ENCODE data around the gene SPOUT1.
"Not testable (repeated sequence)": the region's sequence is repeated elsewhere in the genome, so short reads cannot be mapped to it uniquely, and the experiment has no call there.

Gene SPOUT1, protein sequence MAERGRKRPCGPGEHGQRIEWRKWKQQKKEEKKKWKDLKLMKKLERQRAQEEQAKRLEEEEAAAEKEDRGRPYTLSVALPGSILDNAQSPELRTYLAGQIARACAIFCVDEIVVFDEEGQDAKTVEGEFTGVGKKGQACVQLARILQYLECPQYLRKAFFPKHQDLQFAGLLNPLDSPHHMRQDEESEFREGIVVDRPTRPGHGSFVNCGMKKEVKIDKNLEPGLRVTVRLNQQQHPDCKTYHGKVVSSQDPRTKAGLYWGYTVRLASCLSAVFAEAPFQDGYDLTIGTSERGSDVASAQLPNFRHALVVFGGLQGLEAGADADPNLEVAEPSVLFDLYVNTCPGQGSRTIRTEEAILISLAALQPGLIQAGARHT

GRCh38 chr9:128829477-128830251, at the start of gene SPOUT1:
TSS of gene SPOUT1 (minus strand) at chr9:128829794. CDS start at chr9:128829780, 14 bp downstream.
- DNase-seq (ENCODE audit: low read depth in 2 of 2), result peak; percentile 88 to 93

DNA sequence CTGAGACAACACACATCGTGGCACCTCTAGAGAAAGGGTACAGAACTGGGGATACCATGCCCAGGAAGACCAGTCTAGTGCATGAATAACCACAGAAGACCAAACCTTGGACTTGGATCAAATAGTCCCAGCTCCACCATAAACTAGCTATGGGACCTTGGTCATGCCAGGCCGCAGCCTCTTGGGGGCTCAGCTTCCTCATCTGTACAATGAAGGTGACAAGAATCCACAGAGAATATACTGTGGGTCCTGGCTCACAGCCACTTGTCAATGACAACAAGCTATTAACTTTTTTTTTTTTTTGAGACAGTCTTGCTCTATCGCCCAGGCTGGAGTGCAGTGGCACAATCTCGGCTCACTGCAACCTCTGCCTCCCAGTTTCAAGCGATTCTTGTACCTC, 48.3 kb upstream of the SPOUT1 start:
- DNase-seq (ENCODE audit: low read depth in 2 of 2), result no peak

DNA sequence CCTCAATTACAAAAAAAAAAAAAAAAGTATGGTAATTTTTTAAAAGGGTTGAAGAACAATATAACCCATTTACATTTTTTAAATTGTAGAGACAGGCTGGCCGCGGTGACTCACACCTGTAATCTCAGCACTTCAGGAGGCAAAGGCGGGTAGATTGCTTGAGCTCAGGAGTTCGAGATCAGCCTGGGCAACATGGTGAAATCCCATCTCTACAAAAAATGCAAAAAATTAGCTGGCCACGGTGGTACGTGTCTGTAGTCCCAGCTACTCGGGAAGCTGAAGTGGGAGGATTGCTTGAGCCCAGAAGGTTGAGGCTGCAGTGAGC, 41.3 kb upstream of the SPOUT1 start:
- DNase-seq (ENCODE audit: low read depth in 2 of 2), result not testable (repeated sequence)

DNA sequence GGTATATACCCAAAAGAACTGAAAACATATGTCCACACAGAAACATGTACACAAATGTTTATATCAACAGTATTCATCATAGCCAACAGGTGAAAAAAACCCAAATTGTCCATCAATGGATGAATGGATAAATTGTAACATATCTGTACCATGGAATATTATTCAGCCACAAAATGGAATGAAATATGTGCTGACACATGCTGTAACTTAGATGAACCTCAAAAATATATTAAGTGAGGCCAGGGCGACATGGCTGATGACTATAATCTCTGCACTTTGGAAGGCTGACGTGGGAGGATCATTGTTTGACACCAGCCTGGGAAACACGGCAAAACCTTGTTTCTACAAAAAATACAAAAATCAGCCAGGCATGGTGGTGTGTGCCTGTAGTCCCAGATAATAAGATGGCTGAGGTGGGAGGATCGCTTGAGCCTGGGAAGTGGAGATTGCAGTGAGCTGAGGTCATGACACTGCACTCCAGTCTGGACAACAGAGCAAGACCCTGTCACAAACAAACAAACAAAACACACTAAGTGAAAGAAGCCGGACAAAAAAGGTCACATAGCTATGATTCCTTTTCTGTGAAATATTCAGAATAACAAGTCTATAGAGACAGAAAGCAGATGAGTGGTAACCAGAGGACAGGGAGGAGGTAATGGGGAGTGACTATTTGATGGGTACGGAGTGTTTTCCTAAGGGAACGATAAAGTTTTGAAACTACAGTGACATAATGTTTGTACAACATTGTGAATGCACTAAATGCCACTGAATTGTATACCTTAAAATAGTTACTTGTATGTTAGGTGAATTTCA, 40.7 kb upstream of the SPOUT1 start:
- DNase-seq (ENCODE audit: low read depth in 2 of 2), result no peak

GRCh38 chr9:128863647-128864046, 34.1 kb upstream of the SPOUT1 start:
- peak; percentile 68 to 79 for DNase-seq (ENCODE audit: low read depth in 2 of 2)

GRCh38 chr9:128862401-128862851, 32.8 kb upstream of the SPOUT1 start:
- DNase-seq (ENCODE audit: low read depth in 2 of 2), result no peak

GRCh38 chr9:128861501-128861900, 31.9 kb upstream of the SPOUT1 start:
- no peak for DNase-seq (ENCODE audit: low read depth in 2 of 2)

- no peak for DNase-seq (ENCODE audit: low read depth in 2 of 2)
Observed at GRCh38 chr9:128860937-128861336, 31.3 kb upstream of the SPOUT1 start.

DNA sequence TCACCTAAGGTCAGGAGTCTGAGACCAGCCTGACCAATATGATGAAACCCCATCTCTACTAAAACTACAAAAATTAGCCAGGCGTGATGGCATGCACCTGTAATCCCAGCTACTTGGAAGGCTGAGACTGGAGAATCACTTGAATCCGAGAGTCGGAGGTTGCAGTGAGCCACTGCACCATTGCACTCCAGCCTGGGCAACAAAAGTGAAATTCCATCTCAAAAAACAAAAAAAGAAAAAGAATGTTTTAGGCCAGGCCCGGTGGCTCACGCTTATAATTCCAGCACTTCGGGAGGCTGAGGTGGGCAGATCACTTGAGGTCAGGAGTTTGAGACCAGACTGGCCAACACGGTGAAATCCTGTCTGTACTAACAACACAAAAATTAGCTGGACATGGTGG, 28.9 kb upstream of the SPOUT1 start:
- not testable (repeated sequence) for DNase-seq (ENCODE audit: low read depth in 2 of 2)

DNA sequence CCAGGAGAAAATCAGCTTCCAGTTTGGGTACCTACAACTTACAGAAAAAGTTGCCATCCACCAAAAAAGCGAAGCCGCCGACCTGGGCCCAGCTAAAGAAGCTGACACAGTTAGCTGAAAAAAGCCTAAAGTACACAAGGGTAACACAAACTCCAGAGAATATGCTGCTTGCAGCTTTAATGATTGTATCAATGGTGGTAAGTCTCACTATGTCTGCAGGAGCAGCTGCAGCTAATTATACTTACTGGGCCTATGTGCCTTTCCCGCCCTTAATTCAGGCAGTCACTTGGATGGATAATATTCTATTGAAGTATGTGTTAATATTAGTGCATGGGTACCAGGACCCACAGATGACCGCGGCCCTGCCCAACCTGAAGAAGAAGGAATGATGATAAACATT, 24.9 kb upstream of the SPOUT1 start:
- not testable (repeated sequence) for DNase-seq (ENCODE audit: low read depth in 2 of 2)

- not testable (repeated sequence) for DNase-seq (ENCODE audit: low read depth in 2 of 2)
Observed at GRCh38 chr9:128852646-128853045, 23.1 kb upstream of the SPOUT1 start.

- not testable (repeated sequence) for DNase-seq (ENCODE audit: low read depth in 2 of 2)
Observed at GRCh38 chr9:128851779-128852600, 22.4 kb upstream of the SPOUT1 start.

GRCh38 chr9:128851024-128851423, 21.4 kb upstream of the SPOUT1 start:
- DNase-seq (ENCODE audit: low read depth in 2 of 2), result not testable (repeated sequence)

GRCh38 chr9:128847803-128848202, 18.2 kb upstream of the SPOUT1 start:
- no peak for DNase-seq (ENCODE audit: low read depth in 2 of 2)

- DNase-seq (ENCODE audit: low read depth in 2 of 2), result no peak
Observed at GRCh38 chr9:128846680-128847030, 17.1 kb upstream of the SPOUT1 start.

- DNase-seq (ENCODE audit: low read depth in 2 of 2), result no peak
Observed at GRCh38 chr9:128845186-128845931, 15.8 kb upstream of the SPOUT1 start.

DNA sequence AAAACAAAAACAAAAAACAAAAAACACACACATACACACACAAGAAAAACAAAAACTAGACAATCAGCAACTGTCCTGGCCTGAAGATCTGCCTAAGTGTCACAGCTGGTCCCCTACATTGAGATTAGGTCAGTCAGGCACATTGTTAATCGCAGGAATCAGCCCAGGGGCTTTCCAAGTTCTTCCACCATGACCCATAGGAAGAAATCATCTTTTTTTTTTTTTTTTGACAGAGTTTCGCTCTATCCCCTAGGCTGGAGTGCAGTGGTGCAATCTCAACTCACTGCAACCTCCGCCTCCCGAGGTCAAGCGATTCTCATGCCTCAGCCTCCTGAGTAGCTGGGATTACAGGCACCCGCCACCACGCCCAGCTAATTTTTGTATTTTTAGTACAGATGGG, 13.6 kb upstream of the SPOUT1 start:
- not testable (repeated sequence) for DNase-seq (ENCODE audit: low read depth in 2 of 2)

DNA sequence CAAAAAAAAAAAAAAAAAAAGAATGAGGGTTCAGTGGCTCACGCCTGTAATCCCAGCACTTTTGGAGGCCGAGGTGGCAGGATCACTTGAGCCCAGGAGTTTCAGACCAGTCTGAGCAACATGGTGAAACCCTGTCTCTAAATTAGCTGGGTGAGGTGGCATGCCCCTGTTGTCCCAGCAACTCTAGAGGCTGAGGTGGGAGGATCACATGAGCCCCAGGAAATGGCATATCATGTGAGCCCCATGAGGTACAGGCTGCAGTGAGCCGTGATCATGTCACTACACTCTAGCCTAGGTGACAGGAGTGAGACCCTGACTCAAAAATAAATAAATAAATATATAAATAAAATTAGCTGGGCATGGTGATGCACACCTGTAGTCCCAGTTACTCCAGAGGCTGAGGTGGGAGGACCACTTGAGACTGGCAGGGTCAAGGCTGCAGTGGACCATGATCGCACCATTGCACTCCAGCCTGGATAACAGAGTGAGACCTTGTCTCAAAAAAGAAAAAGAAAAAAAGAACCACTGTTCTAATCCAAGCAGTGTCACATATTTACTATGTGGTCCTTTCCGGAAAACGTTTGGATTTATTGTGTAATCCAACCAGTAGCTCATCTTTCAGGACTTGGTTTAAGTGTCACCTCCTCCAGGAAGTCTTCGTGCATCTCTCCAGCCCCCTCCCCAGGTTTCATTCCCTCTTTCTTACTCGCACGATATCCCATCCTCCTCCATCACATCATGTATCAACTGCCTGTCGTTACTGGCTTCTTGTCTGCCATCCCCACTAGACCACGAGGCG, 12.3 kb upstream of the SPOUT1 start:
- no peak for DNase-seq (ENCODE audit: low read depth in 2 of 2)

- no peak for DNase-seq (ENCODE audit: low read depth in 2 of 2)
Observed at GRCh38 chr9:128840524-128840923, 10.9 kb upstream of the SPOUT1 start.

DNA sequence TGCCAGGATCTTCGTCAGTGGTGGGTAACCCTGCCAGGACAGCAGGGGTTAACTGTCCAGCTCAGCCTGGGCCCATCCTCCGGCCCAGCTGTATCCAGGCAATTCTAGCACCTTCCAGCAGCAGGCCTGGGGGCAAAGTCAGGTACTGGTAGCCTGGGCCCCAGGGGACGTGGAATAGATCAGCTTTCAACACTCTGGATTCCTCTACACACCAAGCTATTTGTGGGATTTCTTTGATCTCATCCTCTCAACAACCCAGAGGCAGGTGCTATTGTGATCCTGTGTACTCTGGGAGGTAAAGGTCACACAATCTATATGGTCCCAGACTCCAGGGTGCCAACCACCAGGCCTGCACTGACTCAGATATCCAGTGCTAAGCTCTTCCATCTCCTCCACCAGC, 8.7 kb upstream of the SPOUT1 start:
- no peak for DNase-seq (ENCODE audit: low read depth in 2 of 2)

All from stimulated activated CD4-positive, alpha-beta T cell treated with anti-CD3 and anti-CD28 coated beads, Interleukin-15, amount 100 ng/mL, for 48 hours (primary cell).